Measurements from ENCODE around the gene PTCHD1.

DNA sequence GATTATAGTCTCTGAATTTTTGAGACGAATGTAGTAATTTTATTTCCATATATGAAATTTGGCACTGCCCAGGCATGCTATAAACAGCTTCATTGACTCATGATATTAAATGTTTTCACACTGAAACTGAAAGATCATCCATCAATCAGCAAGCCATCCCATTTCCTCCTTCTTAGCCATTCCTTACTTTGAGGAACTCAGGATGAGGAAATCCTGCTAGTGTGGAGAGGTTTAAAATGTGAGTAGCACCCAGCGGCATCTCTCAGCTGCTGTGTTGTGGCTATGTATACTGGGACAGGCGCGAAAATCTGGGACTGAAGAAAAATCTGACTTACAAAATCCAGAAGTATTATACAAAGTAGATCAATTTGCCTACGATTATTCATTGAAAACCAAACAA lies 52.1 kb downstream of the PTCHD1 start:
- TF ChIP-seq CTCF (IDR thresholded peaks at IDR 0.05 in 8 of 11, conservative IDR thresholded peaks at IDR 0.05 in 3 of 11): no peak
- TF ChIP-seq POLR2A (IDR thresholded peaks at IDR 0.05): no peak
- TF ChIP-seq POLR2AphosphoS5 (IDR thresholded peaks at IDR 0.05): no peak
